MM.1S (cell line): Measurements from ENCODE around the gene ZNF805.

ENCODE experiments used
- CTCF ChIP-seq: fragments of 300-600 bp; sonication (generic); IDR thresholded peaks from 2 replicates; pipeline ENCODE4 v1.5.1; 2016; ENCODE audit warnings: antibody characterized with exemption, low read length, mixed read lengths
- EZH2phosphoT487 ChIP-seq: fragments of 300-600 bp; sonication (generic); IDR thresholded peaks from 2 replicates; pipeline ENCODE4 v1.6.1; 2018; ENCODE audit warnings: antibody characterized with exemption, low read length

GRCh38 chr19:57192077-57192420, 48.4 kb upstream of the ZNF805 start:
- TF ChIP-seq CTCF (no peak), EZH2phosphoT487 (no peak)
